H1 (cell line): ENCODE results near the gene NAA40. TPM values are rescaled to one million over a fixed set of nuclear protein-coding genes. Genes with fewer than 3 reads are reported as not detected.
A peak's percentile ranks its signal among the peaks of the same experiment; 100 is the strongest.

Experiments used
- ATF3 ChIP-seq: IDR thresholded peaks from 2 replicates; pipeline ENCODE4 v1.6.1; 2011; ENCODE audit warnings: low read depth, mild to moderate bottlenecking, low read length; ENCODE audit not compliant: insufficient read depth
- CREB1 ChIP-seq: IDR thresholded peaks from 2 replicates; pipeline ENCODE4 v1.6.1; 2012; ENCODE audit warnings: inconsistent platforms
- EGR1 ChIP-seq: IDR thresholded peaks from 2 replicates; pipeline ENCODE4 v1.6.1; 2011; ENCODE audit warnings: low read depth, low read length, borderline replicate concordance
- EZH2 ChIP-seq: fragments of 200-600 bp; sonication (generic); IDR thresholded peaks from 2 replicates; pipeline ENCODE4 v1.7.1; 2012; ENCODE audit warnings: low read depth, mild to moderate bottlenecking, moderate library complexity, low read length, inconsistent platforms; ENCODE audit not compliant: severe bottlenecking
- GTF2F1 ChIP-seq: IDR thresholded peaks from 2 replicates; pipeline ENCODE4 v1.6.1; 2012; ENCODE audit warnings: low read depth, low read length, improper control_type of control experiment, borderline replicate concordance
- HDAC6 ChIP-seq: IDR thresholded peaks from one replicate; pipeline ENCODE4 v1.7.1; 2012; ENCODE audit warnings: low read depth, mild to moderate bottlenecking, inconsistent platforms, low read length, moderate library complexity
- KDM4A ChIP-seq: IDR thresholded peaks from one replicate; pipeline ENCODE4 v1.7.1; 2012; ENCODE audit warnings: low read depth, mild to moderate bottlenecking, moderate library complexity, low read length, inconsistent platforms; ENCODE audit not compliant: severe bottlenecking
- RXRA ChIP-seq: IDR thresholded peaks from 2 replicates; pipeline ENCODE4 v1.6.1; 2011; ENCODE audit warnings: low read depth, mild to moderate bottlenecking, low read length, moderate library complexity; ENCODE audit not compliant: insufficient read depth
- SIX5 ChIP-seq: IDR thresholded peaks from 2 replicates; pipeline ENCODE4 v1.6.1; 2011; ENCODE audit warnings: mild to moderate bottlenecking, low read depth, low read length
- SP1 ChIP-seq: IDR thresholded peaks from 2 replicates; pipeline ENCODE4 v1.6.1; 2011; ENCODE audit warnings: low read depth, low read length
- SRF ChIP-seq: IDR thresholded peaks from 2 replicates; pipeline ENCODE4 v1.6.1; 2011; ENCODE audit warnings: mild to moderate bottlenecking, low read depth, low read length, moderate library complexity
- polyA plus RNA-seq, 7 experiments: library from polyadenylated mRNA; depleted of rRNA in 3 of 7; stranded (reverse) in 5 of 7; unstranded in 2 of 7; fragments of >200 nt in 5 of 7; fragments of 200-250 nt in 2 of 7; gene quantifications; 1 replicate in 5 of 7; 2 replicates in 1 of 7; 4 replicates in 1 of 7; pipeline versions ENCODE4 v1.2.1 to v1.2.3, GENCODE V29; 2011 to 2013; ENCODE audit warnings: missing spikeins in 2 of 7, mixed read lengths in 2 of 7
- total RNA-seq: library from RNA; stranded (reverse); fragmentation: NEBNext Ultra II Directional; extraction: Animal tissue kit (Norgen Biotek cat#: 25700); gene quantifications from 2 replicates; pipeline ENCODE4 v1.2.1, GENCODE V29; 2021

Gene NAA40
- total and polyA plus RNA-seq, 2 of the 8 experiments (the other 6 are each of a cell fraction or from before 2014, with no cell fraction given), result 20.0 to 31.1 TPM

GRCh38 chr11:63938479-63939396 is at the start of gene NAA40 (continued):
- TF ChIP-seq RXRA, result peak; percentile 76; the same call in 1 of the 2 replicates
- TF ChIP-seq CREB1, result peak; percentile 98
- TF ChIP-seq ATF3, result peak; percentile 95
- peak; percentile 64; the same call in 1 of the 2 replicates for TF ChIP-seq EGR1
- TF ChIP-seq HDAC6, result no peak
- no peak for TF ChIP-seq EZH2
- no peak for TF ChIP-seq GTF2F1
- peak; percentile 89 for TF ChIP-seq KDM4A
- TF ChIP-seq SIX5, result no peak
- TF ChIP-seq SRF, result peak; percentile 82
- TF ChIP-seq SP1, result 0 out of 2 replicates have a peak, but pooled peaks have one; percentile 57
- TF ChIP-seq, all 59 proteins: peak for 24
